CD4-positive, alpha-beta T cell treated with Interleukin-2 at 100 ng/mL for 4 hours (primary cell): ENCODE results near the gene ZSWIM1.

ENCODE experiments used
- DNase-seq: peaks from one replicate; pipeline ENCODE4 v3.0.0-alpha.2; 2020; ENCODE audit warnings: low spot score

ZSWIM1 gene

DNA sequence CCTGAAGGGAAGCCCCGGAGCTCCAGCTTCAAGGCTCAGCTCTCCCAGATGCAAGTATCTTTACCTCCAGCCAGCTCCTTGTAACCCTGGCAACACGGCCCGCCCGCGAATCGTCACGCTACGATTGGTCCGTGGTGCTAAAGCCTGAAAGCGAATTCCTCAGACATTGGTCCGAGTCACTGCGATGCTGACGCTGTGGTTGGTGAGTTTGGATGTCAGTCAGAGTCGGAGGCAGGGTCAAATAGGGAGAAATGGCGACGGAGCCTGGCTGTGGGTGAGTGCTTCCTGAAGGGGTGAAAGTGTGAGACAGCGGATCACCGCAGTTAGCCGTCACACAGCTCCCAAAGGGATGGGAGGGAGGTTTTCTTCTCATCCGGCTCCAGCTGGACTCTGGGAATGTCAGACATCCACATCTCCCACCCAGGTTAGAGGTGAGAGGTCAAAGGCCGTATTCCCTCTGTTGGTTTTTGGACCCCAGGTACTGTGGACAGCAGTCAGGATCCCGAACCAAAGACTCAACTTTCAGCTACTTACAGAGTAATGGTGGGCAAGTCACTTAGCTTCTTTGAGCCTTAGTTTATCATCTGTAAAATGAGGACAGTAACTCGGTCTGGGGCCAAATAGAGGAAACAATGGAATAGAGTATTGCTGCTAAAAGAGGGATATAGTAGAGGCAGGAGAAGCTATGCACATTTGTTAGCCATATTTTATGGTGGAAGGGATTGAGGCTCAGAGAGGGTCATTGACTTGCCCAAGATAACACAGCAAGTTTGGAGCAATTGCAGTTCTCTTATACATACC, at the start of gene ZSWIM1:
Gene ZSWIM1 (plus strand): TSS at position 240 of the 801 bp plus-strand sequence. CDS start 1,366 bp downstream, outside the sequence.
- peak; percentile 100 for DNase-seq

DNA sequence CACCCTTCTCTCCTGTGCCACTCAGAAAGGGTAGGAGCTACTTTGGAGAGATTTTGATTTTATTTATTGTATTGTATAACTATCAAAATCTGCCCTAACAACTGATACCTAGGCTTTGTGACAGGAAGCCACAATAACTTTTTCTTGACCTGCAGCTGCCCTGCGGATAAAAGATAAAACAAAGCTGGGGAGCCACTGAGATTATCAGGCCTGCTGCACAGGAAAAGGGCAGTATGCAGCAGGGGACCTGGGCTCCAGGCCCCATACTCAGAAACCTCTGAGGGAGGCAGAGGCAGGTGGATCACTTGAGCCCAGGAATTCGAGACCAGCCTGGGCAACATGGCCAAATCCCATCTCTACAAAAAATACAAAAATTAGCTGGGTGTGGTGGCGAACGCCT, 48.4 kb upstream of the ZSWIM1 start:
- DNase-seq = no peak

DNA sequence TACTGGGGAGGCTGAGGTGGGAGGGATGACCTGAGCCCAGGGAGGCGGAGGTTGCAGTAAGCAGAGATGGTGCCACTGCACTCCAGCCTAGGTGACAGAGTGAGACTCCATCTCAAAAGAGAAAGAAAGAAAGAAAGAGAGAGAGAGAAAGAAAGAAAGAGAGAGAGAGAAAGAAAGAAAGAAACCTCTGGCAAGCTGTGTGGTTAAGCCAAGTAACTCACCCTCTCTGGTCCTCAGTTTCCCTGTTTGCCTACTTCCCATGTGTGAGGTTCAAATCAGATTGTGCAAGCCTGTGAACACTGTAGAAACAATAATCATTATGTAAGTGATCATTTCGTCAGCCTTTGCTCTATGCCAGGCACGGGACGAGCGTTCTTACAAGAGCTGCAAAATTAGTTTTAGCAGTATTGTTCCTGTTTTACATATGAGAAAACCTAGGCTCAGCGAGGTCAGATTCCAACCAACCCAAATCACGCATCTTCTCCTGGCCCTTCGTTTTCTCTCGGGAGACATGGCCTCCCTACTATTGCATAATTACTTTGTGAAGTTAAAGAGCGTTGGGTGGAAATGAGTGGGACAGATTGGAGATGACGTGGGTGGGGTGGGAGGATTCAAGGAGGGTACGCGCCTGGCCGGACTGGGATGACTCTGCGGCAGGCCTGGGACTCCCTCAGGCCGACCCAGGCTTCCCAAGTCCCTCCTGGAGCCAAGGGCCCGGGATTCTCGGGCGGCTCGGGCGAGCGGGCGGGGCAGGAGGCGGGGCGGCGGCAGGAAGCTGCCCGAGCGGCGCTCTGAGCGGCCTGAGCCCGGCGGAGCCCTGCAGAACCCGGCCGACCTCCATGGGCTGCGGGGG, 47.8 kb upstream of the ZSWIM1 start, which contains the start of gene SNX21:
Gene SNX21 (plus strand): TSS at position 770 of the 853 bp plus-strand sequence. CDS start 121 bp downstream, outside the sequence.
- DNase-seq = peak; percentile 3

DNA sequence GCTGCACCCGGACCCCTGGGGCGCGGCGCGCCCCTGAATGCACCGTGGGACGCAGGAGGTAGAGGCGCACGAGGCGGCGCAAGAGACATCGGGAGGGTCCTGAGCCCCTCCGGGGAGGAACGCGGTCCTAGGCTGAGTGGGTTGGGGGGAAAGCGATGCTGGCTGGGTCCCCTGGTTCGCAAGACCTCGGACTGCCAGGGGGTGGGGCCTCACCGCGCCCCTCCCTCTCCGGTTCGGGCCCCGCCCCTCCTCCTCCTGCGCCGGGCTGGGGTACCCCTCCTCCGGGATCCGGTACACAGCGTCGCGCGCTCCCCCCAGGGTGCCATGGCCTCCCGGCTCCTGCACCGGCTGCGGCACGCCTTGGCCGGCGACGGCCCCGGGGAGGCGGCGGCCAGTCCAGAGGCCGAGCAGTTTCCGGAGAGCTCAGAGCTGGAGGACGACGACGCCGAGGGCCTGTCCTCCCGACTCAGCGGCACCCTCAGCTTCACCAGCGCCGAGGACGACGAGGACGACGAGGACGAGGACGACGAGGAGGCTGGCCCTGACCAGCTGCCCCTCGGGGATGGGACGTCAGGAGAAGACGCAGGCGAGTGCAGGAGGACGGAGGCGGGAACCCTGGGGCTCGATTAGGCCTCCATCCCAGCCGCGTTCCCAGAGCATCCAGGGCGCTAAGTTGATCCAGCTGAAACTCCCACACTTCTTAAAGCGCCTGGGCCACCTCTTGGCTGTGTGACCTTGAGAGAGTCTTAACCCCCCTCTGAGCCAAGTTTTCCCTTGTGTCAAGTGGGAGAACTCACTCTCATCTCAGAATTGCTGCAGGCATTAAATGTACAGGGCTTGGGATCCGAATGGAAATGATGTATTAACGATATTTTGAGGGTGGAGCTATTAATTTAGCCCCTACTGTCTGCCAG, 46.9 kb upstream of the ZSWIM1 start:
- peak; percentile 37 for DNase-seq

- no peak for DNase-seq
These were observed 46.2 kb upstream of the ZSWIM1 start for GRCh38 chr20:45834797-45835161.

DNA sequence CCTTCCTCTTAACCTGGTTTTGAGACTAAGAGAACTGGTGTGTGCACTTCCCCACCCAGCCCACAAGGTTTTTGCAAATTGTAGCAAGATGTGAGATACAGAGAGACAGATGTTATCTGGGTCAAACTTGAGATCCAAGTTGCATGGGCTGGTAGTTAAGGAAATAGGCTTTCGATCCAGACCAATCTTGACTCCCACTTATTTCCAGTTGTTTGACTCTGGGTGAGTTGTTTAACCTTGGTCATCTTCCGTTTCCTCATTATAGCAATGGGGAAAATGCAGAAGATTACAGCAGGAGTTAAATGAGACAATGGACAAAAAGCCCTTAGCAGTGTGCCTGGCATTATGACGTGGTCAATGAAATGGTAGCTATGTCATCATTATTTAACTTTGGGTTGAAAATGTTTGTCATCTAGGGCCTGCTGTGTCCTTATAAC, 45.7 kb upstream of the ZSWIM1 start:
- no peak for DNase-seq

DNA sequence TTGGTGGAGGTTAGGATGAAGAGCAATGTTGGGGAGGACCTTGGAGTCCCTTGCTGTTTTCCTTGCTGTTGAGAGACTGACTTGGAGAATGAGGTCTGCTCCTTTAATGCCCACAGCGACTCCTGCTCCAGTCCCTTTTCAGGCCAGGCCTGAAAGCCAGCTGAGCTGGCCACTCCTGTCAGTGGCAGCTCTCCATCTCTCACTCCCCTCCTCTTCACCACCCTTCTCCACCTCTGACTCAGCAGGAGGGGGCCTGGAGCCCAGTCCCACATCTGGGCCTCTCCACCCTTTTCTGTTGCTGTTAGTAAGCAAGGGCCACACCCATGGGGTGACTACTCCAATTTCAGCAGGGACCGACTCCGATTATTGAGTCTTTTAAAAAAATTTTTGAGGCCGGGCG, 45.2 kb upstream of the ZSWIM1 start:
- DNase-seq = no peak

DNA sequence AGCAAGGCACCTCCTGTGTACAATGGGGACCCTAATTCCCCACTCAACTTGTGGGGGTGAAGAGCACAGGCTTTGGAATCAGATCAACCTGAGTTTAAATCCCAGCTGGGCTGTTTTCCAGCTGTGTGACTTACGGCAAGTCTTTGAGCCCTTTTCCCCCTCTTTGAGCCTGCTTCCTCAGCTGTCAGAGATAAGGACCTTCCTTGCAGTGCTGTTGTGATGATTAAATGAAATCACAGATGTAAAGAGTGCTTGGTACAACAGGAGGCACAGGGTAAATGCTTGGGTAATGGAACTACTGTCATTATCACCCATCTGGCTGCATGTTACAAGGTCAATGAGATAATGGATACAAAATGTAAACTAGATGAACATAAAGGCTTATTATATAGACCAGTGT, 44.2 kb upstream of the ZSWIM1 start:
- no peak for DNase-seq

- DNase-seq = no peak
These were observed 40.3 kb upstream of the ZSWIM1 start for GRCh38 chr20:45840700-45841198.

GRCh38 chr20:45841407-45842129, 39.5 kb upstream of the ZSWIM1 start:
- DNase-seq = no peak

- no peak for DNase-seq
These were observed 38.7 kb upstream of the ZSWIM1 start for GRCh38 chr20:45842169-45842812.

DNA sequence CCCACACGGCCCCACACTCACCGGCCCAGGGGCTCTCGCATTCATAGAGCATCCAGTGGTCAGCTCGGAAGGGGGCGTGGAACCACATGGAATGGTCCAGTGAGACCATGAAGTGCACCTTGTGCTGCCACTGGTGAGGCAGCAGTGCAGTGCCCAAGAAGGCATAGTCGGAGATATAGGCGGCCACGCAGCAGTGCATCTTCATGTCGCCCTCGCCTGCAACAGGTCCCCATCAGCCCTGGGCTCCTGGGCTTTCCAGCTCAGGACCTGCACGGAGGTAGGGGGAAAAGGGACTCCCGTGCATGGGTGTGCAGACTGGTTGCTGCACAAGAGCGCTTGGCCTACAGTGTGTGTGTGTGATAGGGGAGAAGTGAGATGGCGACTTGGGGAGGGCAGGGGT, 37.5 kb upstream of the ZSWIM1 start:
- DNase-seq = no peak

DNA sequence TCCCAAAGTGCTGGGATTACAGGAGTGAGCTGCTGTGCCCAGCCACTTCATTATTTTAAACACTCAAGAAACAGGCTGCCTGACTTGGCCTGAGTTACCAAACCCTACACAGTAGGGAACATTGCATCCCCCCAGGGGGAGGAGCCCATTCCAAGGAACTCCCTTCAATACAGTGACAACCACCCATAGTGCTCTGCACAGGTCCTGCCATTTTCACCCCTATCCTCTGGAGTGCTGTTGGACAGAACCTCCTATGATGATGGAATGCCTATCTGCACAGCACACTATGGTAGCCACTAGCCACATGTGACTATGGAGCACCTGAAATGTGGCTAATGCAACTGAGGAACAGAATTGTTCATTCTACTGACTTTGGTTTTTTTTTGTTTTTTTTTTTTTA, 35.6 kb upstream of the ZSWIM1 start:
- no peak for DNase-seq

- DNase-seq = no peak
These were observed 32.6 kb upstream of the ZSWIM1 start for GRCh38 chr20:45848421-45848820.

DNA sequence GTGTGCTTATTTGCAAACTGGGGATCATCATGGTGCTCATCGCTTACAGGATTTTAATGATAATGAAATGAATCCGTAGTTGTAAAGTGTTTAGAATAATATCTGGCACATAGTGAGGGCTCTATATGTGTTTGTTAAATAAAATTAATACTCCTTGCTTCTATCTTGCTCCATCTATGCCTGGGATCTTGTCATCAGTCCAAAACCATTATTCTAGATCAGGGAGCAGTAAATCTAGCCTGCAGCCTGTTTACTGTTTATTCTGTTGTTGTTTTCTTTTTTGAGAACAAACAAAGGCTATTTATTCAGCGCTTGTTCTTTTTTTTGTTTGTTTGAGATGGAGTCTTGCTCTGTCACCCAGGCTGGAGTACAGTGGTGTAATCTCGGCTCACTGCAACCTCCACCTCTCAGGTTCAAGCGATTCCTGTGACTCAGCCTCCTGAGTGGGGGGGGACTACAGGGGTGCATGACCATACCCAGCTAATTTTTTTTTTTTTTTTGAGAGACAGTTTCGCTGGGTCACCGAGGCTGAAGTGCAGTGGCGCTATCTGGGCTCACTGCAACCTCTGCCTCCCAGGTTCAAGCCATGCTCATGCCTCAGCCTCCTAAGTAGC, 32.0 kb upstream of the ZSWIM1 start:
- no peak for DNase-seq

- DNase-seq = no peak
These were observed 30.8 kb upstream of the ZSWIM1 start for GRCh38 chr20:45850238-45850637.

DNA sequence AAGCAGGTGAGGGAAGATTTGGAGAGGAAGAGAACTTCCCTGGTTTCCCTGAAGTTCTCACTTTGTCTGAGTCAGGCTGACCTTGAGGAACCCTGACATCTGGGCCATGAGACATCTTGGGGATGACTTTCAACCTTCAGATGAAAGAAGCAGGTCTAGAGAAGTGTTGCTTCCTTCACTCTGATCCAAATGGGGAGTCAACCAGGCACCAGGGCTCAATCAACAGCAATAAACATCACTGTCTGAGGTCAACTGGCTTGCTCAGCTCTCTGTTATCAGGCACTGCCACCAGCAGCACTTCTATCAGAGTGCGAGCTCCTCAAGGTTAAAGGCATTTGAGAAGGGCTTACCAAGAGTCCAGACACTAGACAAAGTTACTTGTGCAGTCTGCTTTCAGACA, 30.1 kb upstream of the ZSWIM1 start:
- no peak for DNase-seq

GRCh38 chr20:45851501-45851900, 29.5 kb upstream of the ZSWIM1 start:
- no peak for DNase-seq

DNA sequence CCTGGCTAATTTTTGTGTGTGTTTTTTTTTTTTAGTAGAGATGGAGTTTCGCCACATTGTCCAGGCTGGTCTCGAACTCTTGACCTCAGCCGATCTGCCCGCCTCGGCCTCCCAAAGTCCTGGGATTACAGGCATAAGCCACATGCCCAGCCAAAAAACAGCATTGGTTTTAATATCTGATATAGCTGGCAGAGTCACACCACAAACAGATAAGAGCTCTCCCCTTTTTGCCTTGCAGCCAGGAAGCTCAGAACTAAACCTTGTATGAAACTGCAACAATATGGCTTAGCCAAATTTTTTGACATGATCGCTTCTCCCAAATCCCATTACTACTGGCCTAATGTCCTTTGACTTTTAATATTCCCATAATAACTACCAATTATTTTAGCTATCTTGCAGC, 28.7 kb upstream of the ZSWIM1 start:
- DNase-seq = no peak

- DNase-seq = no peak
These were observed 27.5 kb upstream of the ZSWIM1 start for GRCh38 chr20:45853484-45853883.
